ENCODE measurements around the gene C1QTNF7.

Gene C1QTNF7

DNA sequence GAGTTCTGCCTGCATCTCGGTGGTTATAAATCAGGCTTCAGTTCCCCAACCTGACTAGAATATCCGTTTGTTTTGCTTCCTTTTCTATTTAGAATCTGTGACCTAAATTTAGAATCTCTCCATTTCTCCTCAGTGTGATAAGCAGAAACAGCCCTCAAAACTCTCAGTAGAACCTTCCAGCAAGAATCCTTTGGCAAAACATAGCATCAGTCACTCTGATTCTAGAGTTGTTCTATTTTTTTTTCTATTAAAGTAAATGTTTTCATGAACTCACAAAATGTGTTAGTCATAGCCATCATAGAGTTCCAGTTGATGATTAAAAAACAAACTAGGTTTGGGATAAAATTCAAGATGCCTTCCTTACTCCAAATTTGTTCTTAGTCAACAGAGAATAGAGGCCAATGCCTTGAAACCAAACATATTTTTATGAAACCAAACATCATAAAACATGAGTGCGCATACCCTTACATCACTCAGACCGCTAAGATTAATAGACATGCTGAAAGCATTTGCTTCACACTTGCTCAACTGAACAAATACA lies 13.2 kb upstream of the C1QTNF7 start:
- no peak for DNase-seq

DNA sequence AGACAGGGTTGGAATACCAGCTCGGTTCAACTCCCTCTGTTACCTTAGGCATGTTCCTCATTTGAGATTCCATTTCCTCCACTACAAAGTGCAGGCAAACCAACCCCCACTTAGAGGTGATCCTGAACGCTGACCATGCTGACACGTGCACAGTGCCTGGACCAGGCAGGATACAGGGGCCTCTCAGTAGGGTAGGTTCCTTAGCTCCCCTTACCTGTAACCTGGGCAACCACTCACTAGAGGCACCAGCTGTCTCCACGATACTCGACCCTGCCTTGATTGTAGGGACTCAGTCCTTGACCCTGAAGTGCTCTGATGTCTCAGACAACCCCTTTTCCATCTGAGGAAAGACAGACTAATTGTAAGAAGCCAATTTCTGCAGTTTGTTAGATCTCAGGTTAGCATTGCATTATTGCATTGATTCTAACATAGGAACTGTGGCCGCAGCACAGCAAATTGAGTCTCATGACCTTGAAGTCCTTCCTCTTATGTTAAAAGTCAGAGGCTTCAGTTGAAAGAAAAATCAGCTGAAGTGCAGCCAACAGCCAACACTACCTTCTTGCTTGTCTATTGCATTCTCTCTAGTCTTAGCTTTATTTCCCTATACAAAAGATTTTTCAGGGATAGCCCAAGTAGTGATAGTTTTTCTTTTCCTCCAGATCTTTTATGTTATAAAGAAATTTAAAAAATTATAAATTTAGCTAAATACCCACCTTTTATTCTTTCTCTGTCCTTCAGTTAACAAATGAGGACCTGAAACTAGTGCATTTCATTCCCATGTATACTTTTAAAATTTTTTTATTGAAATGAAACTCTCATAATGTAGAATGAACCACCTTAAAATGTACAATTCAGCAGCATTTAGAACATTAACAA lies 11.2 kb upstream of the C1QTNF7 start:
- no peak for DNase-seq

DNA sequence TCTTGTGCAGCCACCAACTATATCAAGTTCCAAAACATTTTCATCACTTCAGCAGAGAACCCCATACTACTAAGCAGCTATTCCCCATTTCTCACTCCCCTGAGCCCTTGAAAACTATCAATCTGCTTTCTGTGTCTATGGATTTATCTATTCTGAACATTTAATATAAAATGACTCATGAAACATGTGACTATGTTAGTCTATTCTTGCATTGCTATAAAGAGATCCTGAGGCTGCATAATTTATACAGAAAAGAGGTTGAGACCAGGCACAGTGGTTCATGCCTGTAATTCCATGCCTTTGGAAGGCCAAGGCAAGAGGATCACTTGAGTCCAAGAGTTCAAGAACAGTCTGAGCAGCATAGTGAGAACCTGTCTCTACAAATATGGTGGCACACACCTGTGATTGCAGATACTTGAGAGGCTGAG lies 10.6 kb upstream of the C1QTNF7 start:
- no peak for DNase-seq

DNA sequence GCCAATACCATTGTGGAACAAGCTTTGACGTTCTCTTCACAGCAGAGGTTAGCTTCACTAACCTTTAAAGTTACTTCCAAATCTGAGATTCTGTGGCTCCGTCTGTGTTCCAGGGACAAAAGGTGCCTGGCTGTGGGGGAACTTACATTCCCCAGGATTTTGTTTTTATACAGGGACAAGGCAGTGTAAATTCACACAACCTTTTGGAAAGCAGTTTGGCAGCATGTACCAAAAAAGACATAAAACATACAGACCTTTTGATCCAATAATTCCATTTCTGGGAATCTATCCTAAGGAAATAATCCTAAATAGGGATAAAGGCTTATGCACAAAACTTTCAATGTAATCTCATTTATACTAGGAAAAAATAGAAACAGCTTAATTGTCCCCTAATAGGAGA lies 8.9 kb upstream of the C1QTNF7 start:
- DNase-seq: no peak

DNA sequence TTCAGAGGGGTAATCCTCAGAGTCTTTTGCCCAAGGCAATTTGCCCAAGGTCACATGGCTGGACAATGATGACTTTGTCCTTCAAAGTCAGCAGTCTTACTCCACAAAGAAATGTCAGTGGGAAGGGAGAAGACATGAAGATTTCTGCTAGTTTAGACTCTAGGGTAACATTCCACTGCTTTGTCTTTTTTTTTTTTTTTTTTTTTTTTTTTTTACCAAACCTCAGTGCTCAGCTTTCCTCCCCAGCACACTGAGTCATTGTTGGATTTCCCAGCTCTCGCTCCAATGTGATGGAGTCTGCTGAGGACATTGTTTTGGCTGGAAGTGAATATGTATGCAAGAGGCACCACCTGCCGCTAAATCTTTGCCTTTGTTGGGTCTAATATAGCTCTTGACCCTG lies 7.2 kb upstream of the C1QTNF7 start:
- peak; percentile 26 for DNase-seq

DNA sequence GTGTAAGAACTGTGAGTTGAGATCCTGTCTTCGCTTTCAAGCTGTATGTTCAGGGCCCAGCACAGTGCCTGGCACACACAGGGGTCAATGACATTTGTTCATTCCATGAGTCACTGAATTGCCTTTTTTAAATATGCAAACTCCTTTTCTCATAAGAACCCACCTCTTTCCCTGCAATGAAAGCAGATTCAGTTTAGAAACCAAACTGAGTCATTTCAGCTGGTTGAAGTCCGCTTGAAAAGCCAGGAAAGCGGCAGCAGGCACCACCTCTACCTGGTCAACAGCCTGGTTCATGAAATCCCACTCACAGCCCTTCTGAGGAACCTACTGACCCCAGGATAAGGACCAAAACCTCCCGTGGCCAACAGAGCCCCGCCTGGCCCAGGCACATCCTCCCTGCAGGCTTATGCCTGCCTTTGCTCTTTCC lies 4.5 kb upstream of the C1QTNF7 start:
- DNase-seq: no peak

DNA sequence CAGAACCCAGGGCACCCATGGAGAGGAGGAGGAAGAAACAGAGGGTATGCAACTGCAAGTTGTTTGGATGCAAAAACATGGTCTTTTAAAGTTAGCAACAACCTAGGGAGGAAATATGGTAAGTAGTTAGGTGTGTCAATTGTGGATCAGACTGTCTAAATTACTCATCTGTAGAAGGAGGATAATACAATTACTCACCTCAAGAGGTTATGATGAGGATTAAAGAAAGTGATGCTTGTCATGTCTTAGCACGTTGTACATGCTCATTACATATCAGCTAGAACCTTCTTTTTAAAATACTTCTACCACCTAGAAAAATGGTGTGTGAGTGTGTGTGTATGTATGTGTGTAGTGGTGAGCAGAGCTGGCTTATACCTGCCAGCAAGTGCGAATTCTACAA lies 2.3 kb upstream of the C1QTNF7 start:
- no peak for DNase-seq

DNA sequence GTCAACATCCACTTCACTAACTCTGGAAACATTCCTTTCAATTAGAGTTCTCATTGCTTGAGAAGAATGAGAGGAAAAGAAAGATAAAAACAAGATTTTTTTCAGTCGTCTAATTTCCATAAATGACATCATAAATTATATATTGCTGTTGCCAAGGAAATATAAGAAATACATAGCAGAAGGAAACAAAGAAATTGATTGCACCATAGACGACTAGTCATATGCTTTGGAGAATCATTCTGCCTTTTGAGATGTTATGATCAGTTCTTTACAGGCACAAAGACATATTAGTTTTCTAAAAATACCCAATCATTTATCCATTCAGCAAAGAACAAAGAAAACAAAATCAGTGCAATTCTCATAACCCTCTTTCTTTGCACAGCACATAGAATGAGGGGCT lies 672 bp upstream of the C1QTNF7 start:
- no peak for DNase-seq

DNA sequence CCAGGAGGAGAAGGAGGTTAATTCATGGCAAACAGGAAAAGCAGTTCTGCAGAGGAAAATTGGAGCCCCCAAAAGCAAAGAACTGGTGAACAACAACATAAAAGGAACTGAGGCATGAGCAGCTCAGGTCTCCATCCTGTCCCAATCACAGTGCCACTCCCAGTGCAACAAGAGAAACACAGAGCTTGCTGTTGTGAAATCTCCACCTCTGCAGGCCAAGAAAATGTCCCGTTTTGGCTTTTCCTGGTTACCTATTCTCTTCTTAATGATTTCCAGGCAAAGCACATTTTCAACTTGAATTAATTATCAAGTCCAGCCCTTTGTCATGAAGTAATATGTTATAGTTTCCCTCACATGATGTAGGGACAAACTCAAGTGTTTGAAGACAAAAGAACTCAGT lies 778 bp downstream of the C1QTNF7 start:
- no peak for DNase-seq

DNA sequence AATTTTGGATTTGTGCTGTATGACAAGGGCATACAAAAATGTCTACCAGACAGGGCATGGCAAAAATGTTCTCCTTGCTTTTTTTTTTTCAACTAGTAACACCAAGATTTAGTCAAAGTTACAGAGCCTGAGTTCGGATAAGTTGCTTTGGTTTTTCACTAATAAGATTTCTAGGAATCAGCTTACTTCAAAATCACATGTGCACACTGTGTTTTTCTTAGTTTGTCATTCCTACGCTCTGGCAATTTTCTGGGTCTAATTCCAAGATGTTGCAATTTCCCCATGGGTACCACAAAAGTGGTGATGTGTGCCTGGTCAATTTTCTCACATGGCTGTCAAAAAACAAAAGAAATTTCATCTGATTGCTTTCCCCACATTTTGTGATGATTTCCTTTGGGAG lies 6.3 kb downstream of the C1QTNF7 start:
- DNase-seq: no peak

DNA sequence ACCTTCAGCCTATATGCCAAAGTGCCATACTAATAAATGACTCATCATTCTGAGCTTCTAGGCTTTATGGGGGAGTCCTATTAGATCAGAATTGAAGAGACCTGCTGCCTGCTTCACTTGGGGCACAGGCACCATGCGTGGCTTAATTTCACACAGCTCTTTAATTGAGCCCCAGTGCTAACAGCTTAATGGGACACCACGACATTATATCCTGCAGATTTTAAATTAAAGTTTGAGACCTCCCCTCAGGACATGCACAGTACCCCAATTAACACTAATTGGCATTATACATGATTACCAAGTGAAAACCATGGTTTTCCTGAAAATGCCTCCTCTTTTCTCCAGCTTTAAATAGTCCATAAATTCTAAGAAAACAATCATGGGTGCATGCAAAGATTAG lies 6.8 kb downstream of the C1QTNF7 start:
- DNase-seq: no peak

DNA sequence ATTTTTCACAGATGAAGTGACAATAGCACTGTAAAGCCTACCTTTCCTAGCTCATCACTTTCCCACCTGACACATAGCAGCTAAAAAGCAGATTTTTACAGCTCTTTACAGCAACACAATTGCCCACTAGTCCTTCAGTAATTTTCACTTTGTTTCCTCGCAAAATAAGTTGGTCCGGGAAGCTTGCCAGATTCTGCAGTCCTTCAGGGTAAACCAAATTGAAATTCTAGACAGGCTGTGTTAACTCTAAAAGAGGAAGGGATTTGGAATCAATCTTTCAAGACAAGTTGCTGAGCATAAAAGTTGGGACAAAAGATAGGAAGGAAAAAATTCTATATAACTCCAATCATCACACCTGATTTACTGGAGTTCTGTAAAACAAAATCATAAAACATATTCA lies 8.7 kb downstream of the C1QTNF7 start:
- peak; percentile 75 for DNase-seq

DNA sequence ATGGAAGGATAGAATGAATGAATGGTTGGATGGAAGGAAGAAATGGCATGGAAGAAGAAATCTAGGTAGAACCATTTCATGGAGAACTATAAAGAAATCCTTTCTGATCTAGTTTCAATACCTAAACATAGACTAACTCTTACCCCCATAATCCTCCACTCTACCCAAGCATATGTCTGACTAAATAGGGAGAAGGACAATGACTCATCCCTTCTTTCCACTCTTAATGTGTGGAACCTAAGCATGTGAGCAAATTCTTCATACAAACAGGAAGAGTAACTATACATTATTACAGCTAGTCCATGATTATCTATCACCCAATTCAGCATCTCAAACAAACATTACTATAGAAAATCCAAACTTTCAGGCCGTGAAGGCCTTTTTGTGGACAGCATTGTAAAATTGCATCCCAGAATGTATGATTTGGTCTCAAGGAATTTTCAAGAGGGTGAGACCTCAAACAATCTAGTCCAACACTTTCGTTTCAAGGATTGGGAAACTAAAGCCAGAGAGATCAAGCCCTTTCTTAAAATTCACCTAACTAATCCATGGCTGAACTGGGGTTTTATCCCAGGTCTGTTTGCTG lies 11.2 kb downstream of the C1QTNF7 start:
- DNase-seq: no peak

DNA sequence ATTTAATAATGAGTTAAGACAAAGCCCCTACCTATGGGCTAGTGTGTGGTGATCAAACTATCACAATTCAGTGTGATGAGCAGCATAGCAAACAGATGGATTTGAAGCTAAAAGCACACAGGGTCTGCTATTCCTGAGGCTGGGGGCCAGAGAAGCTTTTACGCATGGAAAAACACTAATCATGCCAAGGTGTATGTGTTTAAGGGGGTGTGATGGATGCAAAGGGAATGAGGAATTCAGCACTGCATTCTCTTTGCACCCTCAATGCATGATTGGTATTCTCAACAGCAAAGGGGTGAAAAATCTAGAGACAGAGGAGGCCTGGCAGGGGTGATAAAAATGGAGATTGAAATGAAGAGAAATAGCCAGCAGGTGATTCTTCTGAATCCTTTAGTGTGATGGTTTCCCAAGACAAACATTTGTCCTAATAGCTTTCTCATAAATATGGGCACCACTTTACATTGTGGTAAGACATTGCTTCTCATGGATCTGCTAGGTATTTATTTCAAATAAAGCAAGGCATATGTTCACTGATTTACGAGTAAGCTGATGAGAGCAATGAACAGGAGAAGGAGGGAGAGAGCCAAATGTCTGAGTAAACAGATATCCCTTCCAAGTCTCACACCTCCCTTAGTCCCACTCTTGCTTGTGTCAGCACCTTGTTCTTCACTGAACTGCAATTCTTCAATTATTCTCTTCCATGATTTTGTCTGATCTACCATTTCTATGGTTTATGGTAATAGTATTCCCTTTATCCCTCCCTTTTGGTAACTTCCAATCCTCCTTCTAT lies 15.7 kb downstream of the C1QTNF7 start:
- no peak for DNase-seq

DNA sequence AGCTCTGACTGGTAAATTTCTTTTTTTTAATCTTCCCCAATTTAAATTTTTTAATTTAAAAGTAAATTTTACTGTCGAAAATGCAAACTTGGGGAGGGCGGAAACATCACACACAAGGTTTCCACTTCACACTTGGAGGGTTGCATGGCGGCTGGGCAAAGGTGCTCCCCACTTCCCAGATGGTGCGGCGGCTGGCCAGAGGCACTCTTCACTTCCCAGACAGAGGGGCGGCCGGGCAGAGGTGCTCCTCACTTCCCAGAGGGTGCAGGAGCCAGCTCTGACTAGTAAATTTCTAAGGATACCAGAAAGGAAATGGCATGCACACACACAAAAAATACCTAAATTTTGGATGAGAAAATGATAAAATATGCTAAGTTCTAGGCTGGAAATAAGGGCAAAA lies 16.4 kb downstream of the C1QTNF7 start:
- DNase-seq: no peak

DNA sequence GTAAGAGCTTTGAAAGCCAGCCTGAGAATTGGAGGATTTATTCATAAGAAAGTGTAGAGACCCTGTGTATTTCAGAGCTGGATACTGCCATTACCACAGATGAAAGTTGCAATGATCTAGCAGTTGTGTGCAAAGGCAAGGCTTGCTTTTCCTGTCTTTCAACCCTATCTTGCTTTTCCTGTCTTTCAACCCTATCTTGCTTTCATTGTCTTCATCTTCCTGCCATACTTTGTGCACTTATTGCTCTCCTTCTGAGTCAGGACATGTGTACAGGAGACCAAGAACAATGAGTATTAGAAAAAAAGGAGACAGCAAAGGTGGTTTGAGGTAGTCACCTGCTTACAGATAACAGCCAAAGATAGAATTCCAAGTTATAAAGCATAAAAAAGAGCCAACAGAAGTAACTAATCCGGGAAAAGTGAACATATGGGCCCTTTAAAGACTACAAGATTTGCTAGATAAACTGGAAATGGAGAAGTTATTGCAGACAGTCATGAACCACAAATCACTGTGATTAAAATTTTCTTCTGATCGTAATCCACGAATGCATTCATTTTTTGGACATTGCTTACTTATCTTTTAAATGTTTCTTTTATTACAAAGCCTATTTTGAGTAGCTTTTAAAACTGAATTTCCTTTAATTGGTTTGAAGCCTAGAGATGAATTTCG lies 17.2 kb downstream of the C1QTNF7 start:
- DNase-seq: no peak

DNA sequence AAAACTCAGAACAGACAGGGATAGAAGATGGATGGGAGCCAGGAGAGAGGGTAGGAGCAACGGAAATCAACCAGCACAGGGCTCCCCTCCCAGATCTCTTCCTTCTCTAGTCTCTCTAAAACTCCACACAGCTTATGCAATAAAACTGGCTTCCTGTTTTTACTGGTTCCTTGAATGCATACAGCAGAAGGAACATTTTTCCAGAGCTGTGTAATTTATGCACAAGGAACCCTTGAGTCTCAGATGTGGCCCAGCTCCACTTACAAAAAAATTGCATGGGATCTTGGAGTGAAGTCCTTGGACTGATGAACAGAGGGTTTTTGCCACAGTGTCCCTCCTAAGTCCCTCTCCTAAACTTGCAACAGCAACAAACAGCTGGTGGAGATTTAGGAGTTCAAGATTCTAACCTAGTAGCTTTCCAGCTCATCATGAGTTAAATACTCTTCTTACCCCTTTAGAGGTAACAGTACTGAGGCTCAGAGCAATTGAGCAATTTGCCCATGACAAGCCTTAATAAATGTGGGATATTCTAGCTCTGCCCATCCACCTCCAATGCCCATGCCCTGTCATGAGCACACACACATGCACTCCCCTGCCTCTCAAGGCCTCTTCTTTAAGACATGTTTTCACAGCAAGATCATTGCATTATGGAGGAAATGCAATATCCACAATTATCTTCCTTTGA lies 23.5 kb downstream of the C1QTNF7 start:
- DNase-seq: no peak

DNA sequence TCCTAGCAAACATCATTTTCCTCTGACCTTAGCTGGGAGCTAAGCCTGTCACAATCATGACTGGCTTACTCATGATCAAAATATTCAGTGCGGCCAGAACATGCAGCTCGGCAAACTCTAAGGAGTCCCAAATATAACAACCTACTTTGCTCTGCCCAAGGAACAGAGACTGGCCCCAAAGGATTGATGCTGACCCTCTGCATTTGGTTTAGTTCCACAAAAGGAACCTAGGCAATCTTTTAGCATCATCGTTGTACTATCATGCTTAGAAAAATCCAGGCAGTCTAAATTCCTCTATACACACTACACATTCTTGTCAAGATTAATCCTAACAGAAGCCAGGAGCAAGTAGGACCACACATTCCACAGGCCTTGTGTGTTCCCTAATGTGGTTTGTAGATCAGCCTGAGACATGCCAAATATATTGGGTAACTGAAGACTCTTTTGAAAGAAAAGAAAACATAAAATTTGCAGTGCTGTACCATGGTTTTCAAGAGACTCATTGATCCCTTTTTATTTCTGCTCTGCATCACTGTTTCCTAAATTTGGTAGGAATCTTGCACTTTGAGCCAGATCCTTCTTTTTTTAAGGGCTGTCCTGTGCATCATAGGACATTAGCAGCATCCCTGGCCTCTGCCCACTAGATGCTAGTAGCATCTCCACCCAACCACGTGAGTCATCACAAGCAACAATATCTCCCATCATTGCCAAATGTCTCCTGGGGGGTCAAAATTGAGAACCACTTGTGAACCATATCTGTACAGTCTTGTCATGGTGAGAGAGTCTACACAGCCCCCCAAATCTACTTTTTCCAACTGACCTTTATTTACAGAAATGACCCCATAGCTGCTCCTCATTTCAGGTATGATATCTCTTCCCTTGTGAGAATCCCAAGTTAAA lies 24.3 kb downstream of the C1QTNF7 start:
- DNase-seq: peak; percentile 56

DNA sequence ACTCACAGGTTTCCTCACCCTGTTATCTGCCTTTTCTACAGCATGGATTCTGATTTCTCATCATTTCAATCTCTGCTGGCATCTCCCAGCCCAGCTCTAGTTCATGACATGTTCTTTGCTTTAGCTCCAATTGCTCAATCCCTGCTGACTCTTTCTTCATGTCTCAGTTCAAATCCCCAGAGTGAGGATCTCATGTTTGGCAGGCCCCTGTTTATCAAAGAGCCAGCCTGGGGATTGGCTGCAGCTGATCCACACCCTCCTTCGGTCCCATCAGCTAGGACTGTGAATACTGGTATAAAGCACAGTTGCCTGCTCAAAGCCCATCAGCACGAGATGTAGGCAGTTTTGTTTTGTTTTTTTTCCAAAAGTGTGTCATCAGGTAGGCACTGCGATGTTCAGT lies 27.5 kb downstream of the C1QTNF7 start:
- DNase-seq: no peak

DNA sequence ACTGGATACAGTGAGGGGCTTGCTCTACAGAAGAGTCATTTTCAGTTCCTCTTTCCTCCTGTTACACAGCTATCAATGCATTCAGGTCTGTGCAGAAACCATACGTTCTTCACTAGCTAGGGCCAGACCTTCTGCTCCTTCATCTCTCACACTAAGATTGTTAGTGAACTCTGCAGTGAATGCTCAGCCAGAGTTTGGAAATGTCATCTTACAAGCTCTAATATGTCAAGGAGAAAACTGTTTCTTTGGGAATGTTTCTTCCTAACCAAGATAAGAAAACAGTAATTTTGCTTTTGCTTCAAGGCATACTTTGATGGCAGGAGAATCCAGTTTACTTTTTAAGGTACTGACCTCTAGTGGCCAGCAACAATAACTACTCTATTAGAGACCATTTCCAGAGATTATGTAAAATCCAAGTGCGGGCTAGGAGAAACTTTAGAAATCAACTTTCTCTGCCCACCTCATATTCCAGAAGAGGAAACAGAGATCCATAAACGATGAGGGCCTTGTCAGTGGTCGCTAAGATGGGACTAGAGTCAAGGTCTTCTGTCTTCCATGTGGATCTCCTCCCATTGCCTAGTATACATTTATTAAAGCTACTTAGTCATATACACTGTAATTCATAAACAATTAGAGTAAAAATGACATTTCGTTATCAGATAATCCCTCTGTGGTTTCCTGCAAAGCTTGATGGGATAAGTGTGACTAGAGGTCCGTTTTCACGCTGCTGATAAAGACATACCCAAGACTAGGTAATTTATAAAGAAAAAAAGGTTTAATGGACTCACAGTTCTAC lies 29.8 kb downstream of the C1QTNF7 start:
- peak; percentile 63 for DNase-seq
